NCI-H146 (cell line): ENCODE measurements around the gene DGUOK.
A peak's percentile ranks its signal among the peaks of the same experiment; 100 is the strongest.

Experiments
- DNase-seq: peaks from one replicate; lab custom pipeline; 2025; lab: John Stamatoyannopoulos, UW

Gene DGUOK

DNA sequence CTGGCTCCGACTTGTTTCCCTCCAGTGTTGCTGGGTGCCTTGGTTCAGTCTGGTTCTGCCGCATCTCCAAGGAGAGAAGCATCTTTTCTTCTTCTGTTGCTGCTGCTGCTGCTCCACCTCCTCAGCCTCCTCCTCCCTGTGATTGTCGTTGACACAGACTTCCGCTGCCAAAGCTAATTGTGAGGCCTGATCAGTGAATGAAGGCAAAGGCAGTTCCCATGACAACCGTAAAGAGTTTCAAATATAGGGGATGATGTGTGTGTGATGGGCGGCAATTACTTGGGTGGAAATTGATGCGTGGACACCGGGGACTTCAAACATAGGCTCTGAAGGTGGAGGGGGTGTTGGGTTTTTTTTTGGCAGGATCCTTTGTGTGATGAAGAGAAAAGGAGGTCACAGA, 71.8 kb downstream of the DGUOK start:
- no peak for DNase-seq

DNA sequence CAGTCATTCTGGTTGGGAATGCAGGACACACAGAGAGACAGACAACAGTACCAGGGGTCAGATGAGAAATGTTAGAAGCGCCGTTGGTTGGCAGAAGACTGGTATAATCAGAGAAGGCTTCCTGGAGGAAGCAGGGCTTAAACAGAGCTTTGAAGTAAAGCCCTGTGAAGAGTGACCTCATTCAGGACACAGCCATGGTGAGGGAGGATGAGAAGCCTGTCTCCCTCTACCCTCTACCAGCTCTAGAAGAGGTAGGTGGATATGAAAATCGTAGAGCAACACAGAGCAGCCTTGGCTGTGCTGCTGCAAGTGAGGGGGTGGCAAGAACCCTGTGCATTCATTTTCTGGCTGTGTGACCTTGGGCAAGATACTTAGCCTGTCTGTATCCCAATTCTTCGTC, 72.3 kb downstream of the DGUOK start:
- DNase-seq: no peak

GRCh38 chr2:73999881-74000597, 73.4 kb downstream of the DGUOK start:
- DNase-seq: no peak

DNA sequence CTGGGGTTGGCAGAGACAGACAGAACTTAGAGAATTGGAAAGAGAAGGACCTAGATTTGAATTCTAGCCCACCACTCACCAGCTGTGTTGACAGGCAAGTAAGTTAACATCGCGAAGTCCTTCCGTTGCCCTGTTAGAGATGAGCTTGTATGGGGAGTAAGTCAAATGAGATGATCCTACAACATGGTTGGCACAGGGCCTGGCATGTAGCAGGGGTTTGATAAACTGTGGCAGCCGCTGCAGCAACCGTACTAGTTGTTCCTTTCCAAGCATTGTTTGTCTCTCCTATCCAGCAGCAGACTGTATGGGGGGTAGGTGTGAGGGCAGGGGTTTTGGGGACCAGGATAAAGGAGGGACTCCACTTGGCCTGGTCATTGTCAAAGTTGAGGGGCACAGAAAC, 74.0 kb downstream of the DGUOK start:
- no peak for DNase-seq

DNA sequence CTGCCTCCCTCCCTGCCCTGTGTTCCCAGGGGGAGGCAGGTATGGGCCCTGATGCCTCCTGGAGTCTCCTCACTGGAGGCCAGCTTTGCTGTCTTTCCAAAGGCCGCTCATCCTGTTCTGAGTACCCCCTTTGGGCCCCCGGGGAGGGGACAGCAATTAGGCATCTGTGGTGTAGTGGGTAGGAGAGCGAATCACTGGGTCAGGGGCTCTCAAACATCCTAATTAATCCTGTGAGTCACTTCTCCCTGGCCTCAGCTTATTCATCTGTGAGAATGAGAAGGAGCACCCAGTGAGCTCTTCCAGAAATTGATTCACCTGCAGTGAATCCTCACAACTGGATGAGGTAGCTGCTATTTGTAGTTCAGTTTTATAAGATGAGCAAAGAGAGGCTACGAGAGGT, 74.4 kb downstream of the DGUOK start:
- DNase-seq: no peak

DNA sequence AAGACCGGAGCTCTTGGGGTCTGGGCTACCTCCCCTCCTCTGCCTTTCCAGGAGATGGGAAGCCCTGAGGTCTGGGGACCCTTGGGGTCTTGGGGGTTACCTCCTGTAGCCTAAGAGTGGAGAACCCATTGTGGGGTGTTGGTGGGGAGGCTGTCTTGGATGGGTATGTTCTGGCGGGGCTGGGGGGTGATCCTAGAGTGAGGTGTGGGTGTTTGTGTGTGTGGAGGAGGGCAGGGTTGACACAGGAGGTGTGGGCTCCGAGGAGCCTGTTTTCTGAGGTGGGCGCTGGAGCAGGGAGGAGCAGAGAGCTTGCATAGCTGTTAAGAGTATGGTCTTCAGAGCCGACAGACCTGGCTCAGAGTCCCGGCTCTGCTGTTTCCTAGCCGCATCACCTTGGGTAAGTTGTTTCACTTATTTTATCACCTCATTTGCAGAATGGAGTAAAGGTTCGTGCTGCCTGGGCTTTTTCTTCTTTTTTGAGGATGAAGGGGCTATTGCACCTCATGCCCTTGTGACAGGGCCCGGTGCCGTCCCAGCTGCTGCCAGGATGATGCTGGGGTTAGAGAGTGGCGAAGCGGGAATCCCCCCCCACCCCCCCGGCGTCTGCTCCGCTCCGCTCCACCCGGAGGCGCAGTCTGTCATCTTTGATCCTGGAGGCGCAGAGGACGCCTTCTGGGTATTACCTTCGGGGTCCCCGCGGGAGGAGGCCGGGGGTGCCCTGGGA, 75.3 kb downstream of the DGUOK start:
- DNase-seq: no peak

DNA sequence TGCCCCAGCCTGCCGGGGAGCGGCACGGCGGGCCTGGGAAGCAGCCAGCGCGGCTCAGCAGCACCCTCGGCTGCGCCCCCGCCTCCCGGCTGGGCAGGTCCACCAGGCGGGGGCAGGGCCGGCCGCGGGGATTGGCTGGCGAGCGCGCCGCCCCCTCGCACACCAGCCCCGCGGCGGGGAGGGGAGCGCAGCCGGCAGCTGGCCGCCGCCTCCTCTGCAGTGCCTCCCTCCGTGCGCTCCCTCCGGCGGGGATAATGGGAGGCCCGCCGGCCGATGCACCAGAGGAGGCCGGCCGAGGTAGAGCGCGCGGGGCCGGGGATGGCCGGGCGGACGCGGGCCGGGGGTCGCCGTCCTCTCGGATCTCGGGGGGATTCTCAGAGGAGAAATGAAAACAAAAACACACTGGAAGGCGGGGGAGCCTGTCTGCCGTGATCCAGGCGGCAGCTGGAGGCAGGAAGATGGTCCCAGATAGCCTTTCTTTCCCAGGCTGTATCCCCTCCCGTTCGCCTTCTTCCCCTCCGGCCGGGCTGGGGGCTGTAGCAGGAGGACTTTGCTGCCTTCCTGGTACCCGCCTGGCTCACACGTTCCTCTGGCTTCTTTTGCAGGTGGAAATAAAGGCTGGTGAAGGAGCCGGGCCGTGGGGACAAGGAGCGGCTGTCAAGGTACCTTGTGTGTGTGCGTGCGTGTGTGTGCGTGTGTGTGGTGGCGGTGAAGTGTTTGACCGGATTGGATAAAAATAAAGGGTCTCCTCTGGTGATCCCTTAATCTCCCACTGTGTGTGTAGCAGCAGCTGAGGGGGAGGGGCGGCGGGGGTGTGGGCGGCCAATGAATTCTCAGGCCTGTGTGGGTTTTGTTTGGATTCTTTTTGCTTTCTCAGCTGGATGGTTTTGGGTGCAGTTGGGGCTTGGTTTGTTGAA, 76.1 kb downstream of the DGUOK start:
- peak; percentile 87 for DNase-seq

GRCh38 chr2:74003494-74004211, 77.0 kb downstream of the DGUOK start:
- DNase-seq: peak; percentile 58

- DNase-seq: no peak
These were observed 77.8 kb downstream of the DGUOK start for GRCh38 chr2:74004212-74005182.

GRCh38 chr2:74005786-74006185, 79.1 kb downstream of the DGUOK start:
- DNase-seq: no peak

DNA sequence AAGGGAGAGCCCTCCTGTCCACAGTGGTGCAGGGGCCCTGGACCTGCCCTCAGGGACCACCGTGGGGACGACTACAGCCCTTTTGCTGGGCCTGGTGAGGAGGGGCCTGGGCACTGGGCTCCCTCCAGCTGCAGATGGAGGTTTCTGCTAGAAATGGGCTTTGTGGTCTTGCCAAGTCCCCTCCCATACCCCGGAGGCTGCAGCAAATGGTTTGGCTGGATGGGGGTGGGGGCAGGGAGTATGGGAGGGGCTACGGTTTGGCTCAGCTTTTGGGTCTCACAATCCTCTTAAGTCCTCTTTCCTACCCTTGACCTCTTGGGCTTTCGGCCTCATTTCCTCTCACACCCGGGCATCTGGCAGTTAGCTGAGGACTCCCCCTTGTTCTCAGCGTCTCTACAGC, 79.8 kb downstream of the DGUOK start:
- DNase-seq: no peak

- DNase-seq: no peak
These were observed 80.4 kb downstream of the DGUOK start for GRCh38 chr2:74007121-74007520.

DNA sequence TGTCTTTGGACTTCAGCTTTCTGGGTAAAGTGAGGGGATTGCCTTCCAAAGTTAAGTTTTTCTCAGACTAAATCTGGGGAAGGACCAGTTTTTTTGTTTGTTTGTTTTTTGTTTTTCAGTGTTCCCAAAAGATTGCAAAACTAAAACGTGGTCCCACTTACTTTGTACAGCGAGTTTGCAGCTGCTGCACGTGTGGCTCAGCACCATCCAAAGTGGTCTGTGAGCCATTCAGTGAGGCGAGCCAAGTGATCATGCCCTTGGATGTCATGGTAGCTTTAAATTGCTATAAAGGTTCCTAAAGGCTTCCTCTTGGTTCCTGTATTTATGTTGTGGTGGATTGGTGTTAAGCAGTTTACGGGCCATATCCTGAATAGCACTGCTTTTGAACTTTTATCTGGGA, 81.0 kb downstream of the DGUOK start:
- DNase-seq: no peak
